Activated CD4-positive, alpha-beta T cell treated with anti-CD3 and anti-CD28 coated beads, Interleukin-2, amount 10 ng/mL, durations not matched to agents 24 days and 14 days (primary cell): ENCODE results near the gene PDCD7. TPM values are rescaled to one million over a fixed set of nuclear protein-coding genes. Genes with fewer than 3 reads are reported as not detected.
A peak's percentile ranks its signal among the peaks of the same experiment; 100 is the strongest.
"Not testable (repeated sequence)": the region's sequence is repeated elsewhere in the genome, so short reads cannot be mapped to it uniquely, and the experiment has no call there.

ENCODE experiments used
- DNase-seq: peaks from one replicate; pipeline ENCODE4 v3.0.0; 2022
- H3K27ac Mint-ChIP-seq: one replicate; pipeline ENCODE4 v1.8.0; 2022; ENCODE audit warnings: mild to moderate bottlenecking, mixed read lengths
- H3K27me3 Mint-ChIP-seq: one replicate; pipeline ENCODE4 v1.8.0; 2022; ENCODE audit warnings: mixed read lengths
- H3K36me3 Mint-ChIP-seq: one replicate; pipeline ENCODE4 v1.8.0; 2022; ENCODE audit warnings: low read depth, mild to moderate bottlenecking, mixed read lengths
- H3K4me1 Mint-ChIP-seq: one replicate; pipeline ENCODE4 v1.8.0; 2021; ENCODE audit warnings: mixed read lengths
- H3K4me3 Mint-ChIP-seq: one replicate; pipeline ENCODE4 v1.8.0; 2022; ENCODE audit warnings: mild to moderate bottlenecking, moderate library complexity, mixed read lengths
- H3K9me3 Mint-ChIP-seq: one replicate; pipeline ENCODE4 v1.8.0; 2021; ENCODE audit warnings: mixed read lengths
- intact Hi-C: fragments of 100-400 bp; cut with micrococcal nuclease; formaldehyde crosslinking; loops from one replicate; pipeline ENCODE4 v1.15.1; 2023
- total RNA-seq: library from RNA; stranded (reverse); gene quantifications from 2 replicates; pipeline ENCODE4 v1.2.3, GENCODE V29; 2022

The PDCD7 gene
- 59.9 and 60.1 TPM in 2 replicates for total RNA-seq

GRCh38 chr15:65133548-65134200 lies at the start of gene PDCD7:
Gene PDCD7 (minus strand): TSS chr15:65133808. CDS start chr15:65133781, 27 bp downstream.
- Mint-ChIP-seq H3K36me3 (peaks cover 13% of the 10 kb centered on the region), H3K4me1 (peaks cover 25% of the 10 kb centered on the region), H3K4me3 (peak within 1 kb of the TSS; percentile 91), H3K9me3 (peaks cover 7% of the 10 kb centered on the region), H3K27me3 (no peaks in the 10 kb centered on the region), H3K27ac (peak within 1 kb of the TSS; percentile 89)
- DNase-seq = peak; percentile 96
- intact Hi-C loops = loop anchor here (1.0 to 10.0 kb wide), 6 partner anchors 52 to 747 kb away; partner anchors contain the start of genes CLPX, PARP16, RNU5A-1 and SLC51B

GRCh38 chr15:65182538-65182937 lies 48.9 kb upstream of the PDCD7 start:
- Mint-ChIP-seq H3K4me3 (peak overlapping the region; percentile 94), H3K9me3 (no peaks in the 10 kb centered on the region), H3K36me3 (peaks cover 21% of the 10 kb centered on the region), H3K27me3 (no peaks in the 10 kb centered on the region), H3K27ac (no peak overlapping the region), H3K4me1 (peaks cover 24% of the 10 kb centered on the region)
- no peak for DNase-seq
- intact Hi-C loops = loop anchor here (10.0 kb wide), 1 partner anchor 338 kb away; the partner anchor contains the start of gene PLEKHO2

- intact Hi-C loops = loop anchor here (10.0 kb wide), 1 partner anchor 337 kb away; the partner anchor contains the start of gene PLEKHO2
- Mint-ChIP-seq H3K36me3 (peaks cover 21% of the 10 kb centered on the region), H3K4me1 (peaks cover 24% of the 10 kb centered on the region), H3K27ac (peak overlapping the region; percentile 25)
- not testable (repeated sequence) for H3K9me3 Mint-ChIP-seq, H3K4me3 Mint-ChIP-seq, H3K27me3 Mint-ChIP-seq, DNase-seq
These were observed 48.2 kb upstream of the PDCD7 start for GRCh38 chr15:65181582-65182353.

GRCh38 chr15:65180167-65180566 lies 46.6 kb upstream of the PDCD7 start:
- DNase-seq = no peak
- Mint-ChIP-seq H3K27ac (no peak overlapping the region), H3K4me1 (peaks cover 17% of the 10 kb centered on the region), H3K4me3 (no peak overlapping the region), H3K27me3 (no peaks in the 10 kb centered on the region), H3K9me3 (no peaks in the 10 kb centered on the region), H3K36me3 (peaks cover 29% of the 10 kb centered on the region)
- intact Hi-C loops = loop anchor here (10.0 kb wide), 1 partner anchor 335 kb away; the partner anchor contains the start of gene PLEKHO2

GRCh38 chr15:65177901-65178300 lies 44.3 kb upstream of the PDCD7 start:
- no peak for DNase-seq
- Mint-ChIP-seq H3K27me3 (no peaks in the 10 kb centered on the region), H3K9me3 (no peaks in the 10 kb centered on the region), H3K36me3 (peaks cover 30% of the 10 kb centered on the region), H3K4me3 (no peak overlapping the region), H3K27ac (no peak overlapping the region), H3K4me1 (peaks cover 10% of the 10 kb centered on the region)
- intact Hi-C loops = no loop called here

GRCh38 chr15:65176056-65176455 lies 42.4 kb upstream of the PDCD7 start:
- no peak for DNase-seq
- Mint-ChIP-seq H3K27me3 (no peaks in the 10 kb centered on the region), H3K36me3 (peaks cover 35% of the 10 kb centered on the region), H3K4me3 (no peak overlapping the region), H3K27ac (no peak overlapping the region), H3K4me1 (peaks cover 2% of the 10 kb centered on the region), H3K9me3 (no peaks in the 10 kb centered on the region)
- intact Hi-C loops = no loop called here

- Mint-ChIP-seq H3K9me3 (no peaks in the 10 kb centered on the region), H3K27ac (no peak overlapping the region), H3K4me3 (no peak overlapping the region), H3K4me1 (peaks cover 1% of the 10 kb centered on the region), H3K27me3 (no peaks in the 10 kb centered on the region), H3K36me3 (peaks cover 35% of the 10 kb centered on the region)
- DNase-seq = no peak
- intact Hi-C loops = no loop called here
These were observed 41.9 kb upstream of the PDCD7 start for GRCh38 chr15:65175511-65175910.

- H3K27ac Mint-ChIP-seq = no peak overlapping the region
- H3K36me3 Mint-ChIP-seq = peaks cover 35% of the 10 kb centered on the region
- H3K27me3 Mint-ChIP-seq = no peaks in the 10 kb centered on the region
- H3K9me3 Mint-ChIP-seq = no peaks in the 10 kb centered on the region
- intact Hi-C loops = no loop called here
- DNase-seq = no peak
- H3K4me1 Mint-ChIP-seq = peaks cover 1% of the 10 kb centered on the region
- no peak overlapping the region for H3K4me3 Mint-ChIP-seq
These were observed 40.9 kb upstream of the PDCD7 start for GRCh38 chr15:65174509-65174908.

- no peak for DNase-seq
- Mint-ChIP-seq H3K9me3 (no peaks in the 10 kb centered on the region), H3K4me3 (no peak overlapping the region), H3K27me3 (no peaks in the 10 kb centered on the region), H3K36me3 (peaks cover 35% of the 10 kb centered on the region), H3K27ac (no peak overlapping the region), H3K4me1 (no peaks in the 10 kb centered on the region)
- intact Hi-C loops = no loop called here
These were observed 38.9 kb upstream of the PDCD7 start for GRCh38 chr15:65172531-65172930.

- no peak for DNase-seq
- no peaks in the 10 kb centered on the region for H3K4me1 Mint-ChIP-seq
- intact Hi-C loops = no loop called here
- no peaks in the 10 kb centered on the region for H3K27me3 Mint-ChIP-seq
- peaks cover 36% of the 10 kb centered on the region for H3K36me3 Mint-ChIP-seq
- H3K4me3 Mint-ChIP-seq = no peak overlapping the region
- H3K9me3 Mint-ChIP-seq = no peaks in the 10 kb centered on the region
- no peak overlapping the region for H3K27ac Mint-ChIP-seq
These were observed 37.8 kb upstream of the PDCD7 start for GRCh38 chr15:65171428-65171827.

GRCh38 chr15:65165875-65166274 lies 32.3 kb upstream of the PDCD7 start:
- Mint-ChIP-seq H3K9me3 (no peaks in the 10 kb centered on the region), H3K27me3 (no peaks in the 10 kb centered on the region), H3K36me3 (peaks cover 26% of the 10 kb centered on the region), H3K4me3 (no peak overlapping the region), H3K27ac (no peak overlapping the region), H3K4me1 (no peaks in the 10 kb centered on the region)
- intact Hi-C loops = no loop called here
- no peak for DNase-seq

GRCh38 chr15:65164139-65164538 lies 30.5 kb upstream of the PDCD7 start:
- intact Hi-C loops = no loop called here
- peaks cover 28% of the 10 kb centered on the region for H3K36me3 Mint-ChIP-seq
- H3K27ac Mint-ChIP-seq = no peak overlapping the region
- no peaks in the 10 kb centered on the region for H3K4me1 Mint-ChIP-seq
- H3K4me3 Mint-ChIP-seq = no peak overlapping the region
- H3K27me3 Mint-ChIP-seq = no peaks in the 10 kb centered on the region
- DNase-seq = no peak
- no peaks in the 10 kb centered on the region for H3K9me3 Mint-ChIP-seq

GRCh38 chr15:65163041-65163440 lies 29.4 kb upstream of the PDCD7 start:
- Mint-ChIP-seq H3K9me3 (no peaks in the 10 kb centered on the region), H3K4me1 (no peaks in the 10 kb centered on the region), H3K27ac (no peak overlapping the region), H3K4me3 (no peak overlapping the region), H3K27me3 (no peaks in the 10 kb centered on the region), H3K36me3 (peaks cover 28% of the 10 kb centered on the region)
- intact Hi-C loops = no loop called here
- no peak for DNase-seq

GRCh38 chr15:65156692-65157091 lies 23.1 kb upstream of the PDCD7 start:
- DNase-seq = no peak
- H3K4me1 Mint-ChIP-seq = no peaks in the 10 kb centered on the region
- H3K4me3 Mint-ChIP-seq = no peak overlapping the region
- H3K27ac Mint-ChIP-seq = no peak overlapping the region
- intact Hi-C loops = no loop called here
- H3K36me3 Mint-ChIP-seq = peaks cover 46% of the 10 kb centered on the region
- H3K27me3 Mint-ChIP-seq = no peaks in the 10 kb centered on the region
- H3K9me3 Mint-ChIP-seq = no peaks in the 10 kb centered on the region
